ENCODE results near the gene KCTD17. TPM values are rescaled to one million over a fixed set of nuclear protein-coding genes. Genes with fewer than 3 reads are reported as not detected.

Gene KCTD17
- total and polyA plus RNA-seq, 2 of the 13 experiments (the other 11 are each of a cell fraction or from before 2014, with no cell fraction given), result 5.3 to 11.7 TPM

DNA sequence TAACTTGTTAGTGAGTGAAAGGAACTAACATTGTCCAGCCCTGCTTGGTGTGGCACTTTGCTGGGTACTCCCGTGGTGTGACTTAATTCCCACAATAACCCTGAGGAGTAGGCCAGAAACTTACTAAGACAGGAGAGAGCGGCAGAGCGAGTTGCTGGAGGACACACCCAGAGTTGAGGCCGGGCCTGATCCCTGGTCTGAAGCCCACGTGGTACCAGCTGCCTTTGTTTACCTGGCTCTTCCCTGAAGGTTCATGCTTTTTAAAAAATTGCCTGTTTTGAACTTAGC, 31.4 kb upstream of the KCTD17 start (continued):
- TF ChIP-seq, protein P1, sequence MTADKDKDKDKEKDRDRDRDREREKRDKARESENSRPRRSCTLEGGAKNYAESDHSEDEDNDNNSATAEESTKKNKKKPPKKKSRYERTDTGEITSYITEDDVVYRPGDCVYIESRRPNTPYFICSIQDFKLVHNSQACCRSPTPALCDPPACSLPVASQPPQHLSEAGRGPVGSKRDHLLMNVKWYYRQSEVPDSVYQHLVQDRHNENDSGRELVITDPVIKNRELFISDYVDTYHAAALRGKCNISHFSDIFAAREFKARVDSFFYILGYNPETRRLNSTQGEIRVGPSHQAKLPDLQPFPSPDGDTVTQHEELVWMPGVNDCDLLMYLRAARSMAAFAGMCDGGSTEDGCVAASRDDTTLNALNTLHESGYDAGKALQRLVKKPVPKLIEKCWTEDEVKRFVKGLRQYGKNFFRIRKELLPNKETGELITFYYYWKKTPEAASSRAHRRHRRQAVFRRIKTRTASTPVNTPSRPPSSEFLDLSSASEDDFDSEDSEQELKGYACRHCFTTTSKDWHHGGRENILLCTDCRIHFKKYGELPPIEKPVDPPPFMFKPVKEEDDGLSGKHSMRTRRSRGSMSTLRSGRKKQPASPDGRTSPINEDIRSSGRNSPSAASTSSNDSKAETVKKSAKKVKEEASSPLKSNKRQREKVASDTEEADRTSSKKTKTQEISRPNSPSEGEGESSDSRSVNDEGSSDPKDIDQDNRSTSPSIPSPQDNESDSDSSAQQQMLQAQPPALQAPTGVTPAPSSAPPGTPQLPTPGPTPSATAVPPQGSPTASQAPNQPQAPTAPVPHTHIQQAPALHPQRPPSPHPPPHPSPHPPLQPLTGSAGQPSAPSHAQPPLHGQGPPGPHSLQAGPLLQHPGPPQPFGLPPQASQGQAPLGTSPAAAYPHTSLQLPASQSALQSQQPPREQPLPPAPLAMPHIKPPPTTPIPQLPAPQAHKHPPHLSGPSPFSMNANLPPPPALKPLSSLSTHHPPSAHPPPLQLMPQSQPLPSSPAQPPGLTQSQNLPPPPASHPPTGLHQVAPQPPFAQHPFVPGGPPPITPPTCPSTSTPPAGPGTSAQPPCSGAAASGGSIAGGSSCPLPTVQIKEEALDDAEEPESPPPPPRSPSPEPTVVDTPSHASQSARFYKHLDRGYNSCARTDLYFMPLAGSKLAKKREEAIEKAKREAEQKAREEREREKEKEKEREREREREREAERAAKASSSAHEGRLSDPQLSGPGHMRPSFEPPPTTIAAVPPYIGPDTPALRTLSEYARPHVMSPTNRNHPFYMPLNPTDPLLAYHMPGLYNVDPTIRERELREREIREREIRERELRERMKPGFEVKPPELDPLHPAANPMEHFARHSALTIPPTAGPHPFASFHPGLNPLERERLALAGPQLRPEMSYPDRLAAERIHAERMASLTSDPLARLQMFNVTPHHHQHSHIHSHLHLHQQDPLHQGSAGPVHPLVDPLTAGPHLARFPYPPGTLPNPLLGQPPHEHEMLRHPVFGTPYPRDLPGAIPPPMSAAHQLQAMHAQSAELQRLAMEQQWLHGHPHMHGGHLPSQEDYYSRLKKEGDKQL (CRISPR knock-in tag; IDR thresholded peaks at IDR 0.05; ENCODE audit: low read depth), result no peak
- TF ChIP-seq THAP7 (CRISPR knock-in tag; IDR thresholded peaks at IDR 0.05) (no peak), XRCC5 (optimal IDR thresholded peaks at IDR 0.05; ENCODE audit: low read length) (no peak), ZGPAT (CRISPR knock-in tag; IDR thresholded peaks at IDR 0.05) (peak; percentile 58; the same call in 1 of the 2 replicates), ATF5 (CRISPR knock-in tag; IDR thresholded peaks at IDR 0.05; ENCODE audit: low read depth) (no peak), DPF2 (CRISPR knock-in tag; IDR thresholded peaks at IDR 0.05; ENCODE audit: borderline replicate concordance, low read depth) (no peak), ZNF335 (CRISPR knock-in tag; IDR thresholded peaks at IDR 0.05) (0 out of 2 replicates have a peak, but pooled peaks have one; percentile 42), FIP1L1 (IDR thresholded peaks at IDR 0.05; ENCODE audit: borderline replicate concordance, insufficient read depth, low read depth, low read length) (no peak), SCMH1 (CRISPR knock-in tag; IDR thresholded peaks at IDR 0.05; ENCODE audit: borderline replicate concordance) (no peak), CAMTA2 (CRISPR knock-in tag; IDR thresholded peaks at IDR 0.05; ENCODE audit: borderline replicate concordance) (no peak), TOPORS (CRISPR knock-in tag; IDR thresholded peaks at IDR 0.05) (no peak), ARNT (IDR thresholded peaks at IDR 0.05) (no peak), ZNF777 (CRISPR knock-in tag; IDR thresholded peaks at IDR 0.05) (no peak), ZNF614 (CRISPR knock-in tag; IDR thresholded peaks at IDR 0.05; ENCODE audit: borderline replicate concordance) (no peak)
- TF ChIP-seq, protein P2, sequence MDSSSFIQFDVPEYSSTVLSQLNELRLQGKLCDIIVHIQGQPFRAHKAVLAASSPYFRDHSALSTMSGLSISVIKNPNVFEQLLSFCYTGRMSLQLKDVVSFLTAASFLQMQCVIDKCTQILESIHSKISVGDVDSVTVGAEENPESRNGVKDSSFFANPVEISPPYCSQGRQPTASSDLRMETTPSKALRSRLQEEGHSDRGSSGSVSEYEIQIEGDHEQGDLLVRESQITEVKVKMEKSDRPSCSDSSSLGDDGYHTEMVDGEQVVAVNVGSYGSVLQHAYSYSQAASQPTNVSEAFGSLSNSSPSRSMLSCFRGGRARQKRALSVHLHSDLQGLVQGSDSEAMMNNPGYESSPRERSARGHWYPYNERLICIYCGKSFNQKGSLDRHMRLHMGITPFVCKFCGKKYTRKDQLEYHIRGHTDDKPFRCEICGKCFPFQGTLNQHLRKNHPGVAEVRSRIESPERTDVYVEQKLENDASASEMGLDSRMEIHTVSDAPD (CRISPR knock-in tag; IDR thresholded peaks at IDR 0.05), result no peak
- TF ChIP-seq, protein P3, sequence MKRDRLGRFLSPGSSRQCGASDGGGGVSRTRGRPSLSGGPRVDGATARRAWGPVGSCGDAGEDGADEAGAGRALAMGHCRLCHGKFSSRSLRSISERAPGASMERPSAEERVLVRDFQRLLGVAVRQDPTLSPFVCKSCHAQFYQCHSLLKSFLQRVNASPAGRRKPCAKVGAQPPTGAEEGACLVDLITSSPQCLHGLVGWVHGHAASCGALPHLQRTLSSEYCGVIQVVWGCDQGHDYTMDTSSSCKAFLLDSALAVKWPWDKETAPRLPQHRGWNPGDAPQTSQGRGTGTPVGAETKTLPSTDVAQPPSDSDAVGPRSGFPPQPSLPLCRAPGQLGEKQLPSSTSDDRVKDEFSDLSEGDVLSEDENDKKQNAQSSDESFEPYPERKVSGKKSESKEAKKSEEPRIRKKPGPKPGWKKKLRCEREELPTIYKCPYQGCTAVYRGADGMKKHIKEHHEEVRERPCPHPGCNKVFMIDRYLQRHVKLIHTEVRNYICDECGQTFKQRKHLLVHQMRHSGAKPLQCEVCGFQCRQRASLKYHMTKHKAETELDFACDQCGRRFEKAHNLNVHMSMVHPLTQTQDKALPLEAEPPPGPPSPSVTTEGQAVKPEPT (CRISPR knock-in tag; IDR thresholded peaks at IDR 0.05; ENCODE audit: low read depth), result no peak
